ENCODE results near the gene FAM53B.

FAM53B gene

GRCh38 chr10:124628676-124629021 is 115.5 kb downstream of the FAM53B start:
- TF ChIP-seq SNAI2 (CRISPR knock-in tag; IDR thresholded peaks at IDR 0.05): no peak
- no peak for TF ChIP-seq TSHZ2 (CRISPR knock-in tag; IDR thresholded peaks at IDR 0.05)
- no peak for TF ChIP-seq CSDC2 (CRISPR knock-in tag; IDR thresholded peaks at IDR 0.05)
- TF ChIP-seq ARNTL (CRISPR knock-in tag; IDR thresholded peaks at IDR 0.05; ENCODE audit: borderline replicate concordance, low read depth): no peak
- no peak for TF ChIP-seq TOX (CRISPR knock-in tag; IDR thresholded peaks at IDR 0.05; ENCODE audit: borderline replicate concordance)
- no peak for TF ChIP-seq ZNF8 (CRISPR knock-in tag; IDR thresholded peaks at IDR 0.05)
- TF ChIP-seq BACH2 (CRISPR knock-in tag; IDR thresholded peaks at IDR 0.05; ENCODE audit: borderline replicate concordance): no peak
- no peak for ATAC-seq

DNA sequence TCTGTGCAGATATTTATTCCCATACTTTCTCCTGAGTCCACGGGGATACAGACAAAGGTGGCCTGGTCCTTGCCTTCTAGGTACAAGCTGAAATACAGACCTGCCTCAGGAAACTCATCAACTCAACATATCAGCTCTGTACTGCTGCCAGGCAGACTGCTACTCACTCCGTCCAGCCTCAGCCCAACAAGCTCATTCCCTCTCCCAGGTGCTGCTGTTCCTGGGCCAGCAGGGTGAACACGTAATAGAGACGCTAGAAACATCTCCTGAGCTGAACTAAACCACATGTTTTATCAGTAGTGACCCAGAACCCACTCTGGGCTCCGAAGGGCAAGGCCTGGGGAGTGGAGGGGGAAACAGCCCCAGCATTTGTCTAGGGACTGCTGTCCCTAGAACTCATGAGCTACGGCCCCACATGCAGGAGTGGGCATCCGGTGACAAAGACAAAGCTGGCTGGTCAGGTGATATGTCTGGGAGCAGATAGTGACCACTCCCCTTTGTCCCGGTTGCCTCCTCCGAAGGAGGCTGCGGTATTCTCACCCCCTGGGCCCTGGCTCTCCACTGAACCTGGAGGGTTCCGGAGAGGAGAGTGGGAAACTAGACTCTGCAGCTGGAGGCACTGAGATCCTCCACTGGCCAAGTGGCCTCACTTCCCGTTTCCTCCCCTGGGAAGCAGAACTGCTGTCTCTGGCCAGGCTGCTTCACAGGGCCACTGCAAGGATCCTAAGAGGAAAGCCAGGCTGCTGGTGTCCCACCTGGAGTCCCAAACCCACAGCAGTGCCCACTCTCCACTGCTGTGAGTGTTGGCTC is 116.1 kb downstream of the FAM53B start:
- TF ChIP-seq ZC3H10 (CRISPR knock-in tag; IDR thresholded peaks at IDR 0.05) (no peak), TSHZ2 (CRISPR knock-in tag; IDR thresholded peaks at IDR 0.05) (no peak), CSDC2 (CRISPR knock-in tag; IDR thresholded peaks at IDR 0.05) (no peak), ZNF565 (CRISPR knock-in tag; conservative IDR thresholded peaks at IDR 0.05; ENCODE audit: low read depth) (no peak), POU6F1 (CRISPR knock-in tag; IDR thresholded peaks at IDR 0.05; ENCODE audit: borderline replicate concordance, low read depth) (no peak)
- no peak for ATAC-seq

DNA sequence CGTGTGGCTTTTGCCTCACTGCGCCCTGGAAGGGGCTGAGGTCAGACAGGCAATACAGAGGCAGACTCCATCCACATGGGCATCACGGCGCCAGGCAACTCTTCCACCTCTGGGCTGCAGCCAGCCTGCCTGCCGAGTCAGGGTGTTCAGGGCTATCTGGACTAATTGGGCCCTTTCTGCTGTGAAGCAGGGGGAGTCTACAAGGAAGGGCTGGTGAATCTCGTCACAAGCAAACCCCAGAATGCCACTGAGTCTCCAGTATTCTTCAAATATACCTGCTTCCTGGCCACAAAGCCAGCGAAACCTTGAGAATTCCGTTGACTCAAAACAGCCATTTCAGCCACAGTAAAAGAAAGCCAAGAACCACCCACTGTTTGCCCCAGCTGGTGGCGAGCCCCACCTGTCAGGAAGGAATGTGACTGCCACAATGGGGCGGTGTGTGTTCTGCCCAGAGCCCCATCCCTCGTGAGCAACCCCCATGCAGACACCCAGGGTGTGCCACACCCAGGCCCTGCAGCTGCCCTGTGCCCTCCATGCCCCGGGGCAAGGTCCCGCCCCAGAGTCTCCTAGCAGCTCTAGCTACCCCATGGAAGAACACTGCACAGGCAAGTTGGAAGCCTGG is 117.3 kb downstream of the FAM53B start:
- ATAC-seq: no peak
- TF ChIP-seq, protein P1, sequence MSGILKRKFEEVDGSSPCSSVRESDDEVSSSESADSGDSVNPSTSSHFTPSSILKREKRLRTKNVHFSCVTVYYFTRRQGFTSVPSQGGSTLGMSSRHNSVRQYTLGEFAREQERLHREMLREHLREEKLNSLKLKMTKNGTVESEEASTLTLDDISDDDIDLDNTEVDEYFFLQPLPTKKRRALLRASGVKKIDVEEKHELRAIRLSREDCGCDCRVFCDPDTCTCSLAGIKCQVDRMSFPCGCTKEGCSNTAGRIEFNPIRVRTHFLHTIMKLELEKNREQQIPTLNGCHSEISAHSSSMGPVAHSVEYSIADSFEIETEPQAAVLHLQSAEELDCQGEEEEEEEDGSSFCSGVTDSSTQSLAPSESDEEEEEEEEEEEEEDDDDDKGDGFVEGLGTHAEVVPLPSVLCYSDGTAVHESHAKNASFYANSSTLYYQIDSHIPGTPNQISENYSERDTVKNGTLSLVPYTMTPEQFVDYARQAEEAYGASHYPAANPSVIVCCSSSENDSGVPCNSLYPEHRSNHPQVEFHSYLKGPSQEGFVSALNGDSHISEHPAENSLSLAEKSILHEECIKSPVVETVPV (CRISPR knock-in tag; IDR thresholded peaks at IDR 0.05): no peak
- no peak for TF ChIP-seq TOX (CRISPR knock-in tag; IDR thresholded peaks at IDR 0.05; ENCODE audit: borderline replicate concordance)

- TF ChIP-seq ARNTL (CRISPR knock-in tag; IDR thresholded peaks at IDR 0.05; ENCODE audit: borderline replicate concordance, low read depth): no peak
- TF ChIP-seq ZC3H10 (CRISPR knock-in tag; IDR thresholded peaks at IDR 0.05): no peak
- no peak for TF ChIP-seq PPARA (CRISPR knock-in tag; IDR thresholded peaks at IDR 0.05; ENCODE audit: borderline replicate concordance)
- no peak for ATAC-seq
Measured at GRCh38 chr10:124625831-124626238, 118.3 kb downstream of the FAM53B start.

DNA sequence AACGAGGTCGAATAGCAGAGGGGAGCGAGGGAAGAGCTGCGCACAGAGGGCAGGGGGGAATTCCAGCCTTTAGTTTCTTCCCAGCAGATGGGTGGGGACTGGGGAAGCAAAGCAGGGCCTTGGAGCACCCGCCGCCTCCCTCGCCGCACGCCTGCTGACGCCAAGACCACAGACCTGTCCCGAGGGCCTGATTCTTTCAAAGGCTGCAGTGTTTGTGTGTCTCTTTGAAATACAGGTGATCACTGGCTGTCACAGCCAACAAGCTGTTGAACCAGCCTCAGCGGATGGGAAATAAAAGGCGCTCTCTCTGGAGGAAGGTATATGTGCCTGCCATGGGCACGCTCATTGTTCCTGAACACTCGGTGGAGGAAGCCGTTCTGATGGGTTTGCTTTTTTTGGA is 119.3 kb downstream of the FAM53B start:
- ATAC-seq: no peak
- TF ChIP-seq CSDC2 (CRISPR knock-in tag; IDR thresholded peaks at IDR 0.05) (no peak), SNAI2 (CRISPR knock-in tag; IDR thresholded peaks at IDR 0.05) (no peak), POU6F1 (CRISPR knock-in tag; IDR thresholded peaks at IDR 0.05; ENCODE audit: borderline replicate concordance, low read depth) (no peak), ZNF70 (CRISPR knock-in tag; IDR thresholded peaks at IDR 0.05) (no peak), TCF4 (CRISPR knock-in tag; IDR thresholded peaks at IDR 0.05; ENCODE audit: borderline replicate concordance) (no peak), PPARA (CRISPR knock-in tag; IDR thresholded peaks at IDR 0.05; ENCODE audit: borderline replicate concordance) (no peak), TOX (CRISPR knock-in tag; IDR thresholded peaks at IDR 0.05; ENCODE audit: borderline replicate concordance) (no peak), ZFP3 (CRISPR knock-in tag; IDR thresholded peaks at IDR 0.05) (no peak), CREB5 (CRISPR knock-in tag; IDR thresholded peaks at IDR 0.05; ENCODE audit: low read depth) (no peak)
- TF ChIP-seq, protein P1 (CRISPR knock-in tag; IDR thresholded peaks at IDR 0.05): no peak

All from SK-N-SH treated with all-trans-retinoic acid at 6 μM for 48 hours (cell line).